Measurements from ENCODE around the gene RPS6KA3. TPM values are rescaled to one million over a fixed set of nuclear protein-coding genes. Genes with fewer than 3 reads are reported as not detected.

RPS6KA3 gene
- total RNA-seq, 1 donor from 2014 or later, result 55.3 TPM

DNA sequence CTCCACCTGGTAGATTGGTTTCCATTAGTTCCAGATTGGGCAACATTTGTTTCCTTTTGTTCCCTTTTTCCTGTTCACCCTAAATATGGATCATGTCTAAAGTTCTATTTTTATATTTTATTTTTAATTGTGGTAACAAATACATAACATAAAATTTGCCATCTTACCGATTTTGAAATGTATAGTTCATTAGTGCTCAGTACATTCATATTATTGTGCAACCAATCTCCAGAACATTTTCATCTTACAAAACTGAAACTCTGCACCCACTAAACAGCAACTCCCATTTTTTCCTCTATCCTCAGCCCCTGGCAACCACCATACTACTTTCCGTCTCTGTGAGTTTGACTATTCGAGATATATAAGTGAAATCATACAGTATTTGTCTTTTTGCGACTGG lies 14.2 kb upstream of the RPS6KA3 start:
- H3K27ac Mint-ChIP-seq, result no peak overlapping the region
- H3K27me3 Mint-ChIP-seq (ENCODE audit: low read depth), result peaks cover 20% of the 10 kb centered on the region
- intact Hi-C loops (cut with micrococcal nuclease), result no loop called here
- no peak overlapping the region for H3K4me3 Mint-ChIP-seq (ENCODE audit: low read depth)
- no peaks in the 10 kb centered on the region for H3K4me1 Mint-ChIP-seq (ENCODE audit: low read depth)
- DNase-seq (ENCODE audit: low spot score), result no peak
- H3K36me3 Mint-ChIP-seq (ENCODE audit: low read depth), result no peaks in the 10 kb centered on the region
- H3K9me3 Mint-ChIP-seq, result no peaks in the 10 kb centered on the region

- Mint-ChIP-seq H3K27me3 (ENCODE audit: low read depth) (peaks cover 36% of the 10 kb centered on the region), H3K36me3 (ENCODE audit: low read depth) (no peaks in the 10 kb centered on the region), H3K4me1 (ENCODE audit: low read depth) (no peaks in the 10 kb centered on the region), H3K27ac (no peak overlapping the region), H3K9me3 (no peaks in the 10 kb centered on the region), H3K4me3 (ENCODE audit: low read depth) (no peak overlapping the region)
- intact Hi-C loops (cut with micrococcal nuclease), result no loop called here
- no peak for DNase-seq (ENCODE audit: low spot score)
These were observed 7.4 kb upstream of the RPS6KA3 start for GRCh38 chrX:20274121-20274520.

- intact Hi-C loops (cut with micrococcal nuclease), result no loop called here
- H3K36me3 Mint-ChIP-seq (ENCODE audit: low read depth), result no peaks in the 10 kb centered on the region
- no peaks in the 10 kb centered on the region for H3K4me1 Mint-ChIP-seq (ENCODE audit: low read depth)
- H3K4me3 Mint-ChIP-seq (ENCODE audit: low read depth), result no peak overlapping the region
- peaks cover 31% of the 10 kb centered on the region for H3K27me3 Mint-ChIP-seq (ENCODE audit: low read depth)
- no peak for DNase-seq (ENCODE audit: low spot score)
- no peak overlapping the region for H3K27ac Mint-ChIP-seq
- no peaks in the 10 kb centered on the region for H3K9me3 Mint-ChIP-seq
These were observed 5.0 kb upstream of the RPS6KA3 start for GRCh38 chrX:20271730-20272129.

DNA sequence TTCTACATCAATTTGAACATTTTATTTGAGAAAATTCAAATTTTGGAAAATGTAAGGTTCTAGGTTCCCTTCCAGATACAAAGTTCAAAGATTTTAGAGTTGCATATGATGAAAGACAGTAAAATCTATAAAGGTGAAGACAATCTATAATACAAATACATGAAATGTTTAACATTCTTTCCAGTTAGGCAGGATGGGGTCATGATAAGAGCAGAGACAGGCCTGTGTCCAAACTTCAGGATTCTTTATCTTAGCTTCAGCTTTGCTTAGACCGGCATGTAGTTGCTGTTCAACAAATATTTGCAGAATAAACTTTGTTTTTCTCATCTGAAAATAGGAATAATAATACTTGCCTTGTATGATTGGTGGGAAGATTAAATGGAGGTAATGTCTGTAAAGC lies 4.5 kb upstream of the RPS6KA3 start:
- no peak overlapping the region for H3K4me3 Mint-ChIP-seq (ENCODE audit: low read depth)

GRCh38 chrX:20270562-20270890 lies 3.8 kb upstream of the RPS6KA3 start:
- Mint-ChIP-seq H3K4me1 (ENCODE audit: low read depth) (no peaks in the 10 kb centered on the region), H3K36me3 (ENCODE audit: low read depth) (no peaks in the 10 kb centered on the region), H3K9me3 (no peaks in the 10 kb centered on the region), H3K27me3 (ENCODE audit: low read depth) (peaks cover 19% of the 10 kb centered on the region), H3K27ac (no peak overlapping the region), H3K4me3 (ENCODE audit: low read depth) (no peak overlapping the region)
- intact Hi-C loops (cut with micrococcal nuclease), result no loop called here
- no peak for DNase-seq (ENCODE audit: low spot score)

More for the DNA sequence above, 4.5 kb upstream of the RPS6KA3 start:
- Mint-ChIP-seq H3K27ac (no peak overlapping the region), H3K4me1 (ENCODE audit: low read depth) (no peaks in the 10 kb centered on the region), H3K36me3 (ENCODE audit: low read depth) (no peaks in the 10 kb centered on the region), H3K27me3 (ENCODE audit: low read depth) (peaks cover 26% of the 10 kb centered on the region), H3K9me3 (no peaks in the 10 kb centered on the region)
- intact Hi-C loops (cut with micrococcal nuclease), result no loop called here
- DNase-seq (ENCODE audit: low spot score), result no peak

- Mint-ChIP-seq H3K4me3 (ENCODE audit: low read depth) (no peak overlapping the region), H3K27me3 (ENCODE audit: low read depth) (peaks cover 18% of the 10 kb centered on the region), H3K36me3 (ENCODE audit: low read depth) (peaks cover under 1% of the 10 kb centered on the region), H3K4me1 (ENCODE audit: low read depth) (peaks cover under 1% of the 10 kb centered on the region), H3K9me3 (no peaks in the 10 kb centered on the region), H3K27ac (no peak overlapping the region)
- intact Hi-C loops (cut with micrococcal nuclease), result loop anchor here (5.0 kb wide), 2 partner anchors 128 to 247 kb away; partner anchors contain the start of gene EIF1AX
- no peak for DNase-seq (ENCODE audit: low spot score)
These were observed 3.3 kb upstream of the RPS6KA3 start for GRCh38 chrX:20269848-20270561.

- Mint-ChIP-seq H3K36me3 (ENCODE audit: low read depth) (peaks cover 6% of the 10 kb centered on the region), H3K4me1 (ENCODE audit: low read depth) (peaks cover 12% of the 10 kb centered on the region), H3K27me3 (ENCODE audit: low read depth) (peaks cover 13% of the 10 kb centered on the region), H3K27ac (no peak overlapping the region), H3K9me3 (no peaks in the 10 kb centered on the region), H3K4me3 (ENCODE audit: low read depth) (peak overlapping the region; percentile 82)
- no peak for DNase-seq (ENCODE audit: low spot score)
- intact Hi-C loops (cut with micrococcal nuclease), result loop anchor here (2.0 to 5.0 kb wide), 3 partner anchors 126 to 249 kb away; partner anchors contain the start of gene EIF1AX
These were observed 1.4 kb upstream of the RPS6KA3 start for GRCh38 chrX:20267931-20268701.

GRCh38 chrX:20267607-20267930 lies 860 bp upstream of the RPS6KA3 start:
- DNase-seq (ENCODE audit: low spot score), result no peak
- H3K9me3 Mint-ChIP-seq, result no peaks in the 10 kb centered on the region
- intact Hi-C loops (cut with micrococcal nuclease), result loop anchor here (2.0 to 5.0 kb wide), 3 partner anchors 125 to 250 kb away; partner anchors contain the start of gene EIF1AX
- peak overlapping the region; percentile 76 for H3K27ac Mint-ChIP-seq
- H3K27me3 Mint-ChIP-seq (ENCODE audit: low read depth), result peaks cover 13% of the 10 kb centered on the region
- H3K36me3 Mint-ChIP-seq (ENCODE audit: low read depth), result peaks cover 6% of the 10 kb centered on the region
- H3K4me1 Mint-ChIP-seq (ENCODE audit: low read depth), result peaks cover 14% of the 10 kb centered on the region
- H3K4me3 Mint-ChIP-seq (ENCODE audit: low read depth), result peak overlapping the region; percentile 82

DNA sequence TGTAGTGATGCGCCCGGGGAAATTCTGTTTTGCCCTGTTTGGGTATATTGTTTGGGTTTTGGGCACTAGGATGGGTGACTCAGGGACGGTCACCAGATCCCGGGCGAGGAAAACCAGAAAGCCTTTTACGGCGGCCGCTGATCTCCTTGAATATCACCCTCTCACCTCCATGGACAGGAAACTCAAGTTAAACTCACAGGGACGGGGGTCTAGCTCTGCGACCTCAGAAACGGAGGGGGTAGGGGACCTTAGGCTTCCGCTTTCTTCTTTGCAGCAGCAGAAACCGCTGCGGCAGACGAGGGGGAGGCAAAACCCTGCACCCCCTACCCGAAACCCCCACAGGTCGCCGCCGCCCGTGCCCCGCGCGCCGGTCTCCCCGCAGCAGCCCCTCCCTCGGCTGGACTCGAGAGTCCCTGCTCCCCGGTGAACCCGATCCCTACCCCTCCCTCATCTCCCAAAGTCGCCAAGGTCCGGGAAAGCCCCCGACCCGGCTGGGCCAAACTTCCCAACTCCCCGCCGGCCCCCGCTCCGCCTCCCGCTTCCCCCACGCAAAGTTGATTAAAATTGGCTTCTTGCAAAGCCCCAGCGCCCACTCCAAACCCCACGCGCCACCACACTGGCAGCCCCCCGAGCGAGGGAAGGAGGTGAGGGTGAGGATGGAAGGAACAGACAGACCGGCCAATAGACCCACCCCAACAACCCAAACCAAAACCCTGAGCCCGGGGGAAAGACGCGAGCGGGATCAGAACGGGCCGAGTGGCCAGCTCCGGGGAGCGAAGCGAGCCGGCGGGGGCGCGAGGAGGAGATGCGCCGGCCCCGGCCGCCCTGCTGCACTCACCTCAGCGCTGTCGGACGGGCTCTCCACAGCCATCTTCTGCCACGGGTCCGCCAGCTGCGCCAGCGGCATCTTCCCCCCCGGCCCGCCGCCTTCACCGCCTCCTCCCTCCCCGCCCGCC lies 705 bp downstream of the RPS6KA3 start:
- Mint-ChIP-seq H3K9me3 (no peaks in the 10 kb centered on the region), H3K27ac (peak overlapping the region; percentile 99), H3K36me3 (ENCODE audit: low read depth) (peaks cover 6% of the 10 kb centered on the region), H3K27me3 (ENCODE audit: low read depth) (peaks cover 4% of the 10 kb centered on the region), H3K4me3 (ENCODE audit: low read depth) (peak overlapping the region; percentile 95), H3K4me1 (ENCODE audit: low read depth) (peaks cover 21% of the 10 kb centered on the region)
- peak; percentile 11 for DNase-seq (ENCODE audit: low spot score)
- intact Hi-C loops (cut with micrococcal nuclease), result loop anchor here (2.0 to 5.0 kb wide), 5 partner anchors 117 to 251 kb away; partner anchors contain the start of gene EIF1AX

DNA sequence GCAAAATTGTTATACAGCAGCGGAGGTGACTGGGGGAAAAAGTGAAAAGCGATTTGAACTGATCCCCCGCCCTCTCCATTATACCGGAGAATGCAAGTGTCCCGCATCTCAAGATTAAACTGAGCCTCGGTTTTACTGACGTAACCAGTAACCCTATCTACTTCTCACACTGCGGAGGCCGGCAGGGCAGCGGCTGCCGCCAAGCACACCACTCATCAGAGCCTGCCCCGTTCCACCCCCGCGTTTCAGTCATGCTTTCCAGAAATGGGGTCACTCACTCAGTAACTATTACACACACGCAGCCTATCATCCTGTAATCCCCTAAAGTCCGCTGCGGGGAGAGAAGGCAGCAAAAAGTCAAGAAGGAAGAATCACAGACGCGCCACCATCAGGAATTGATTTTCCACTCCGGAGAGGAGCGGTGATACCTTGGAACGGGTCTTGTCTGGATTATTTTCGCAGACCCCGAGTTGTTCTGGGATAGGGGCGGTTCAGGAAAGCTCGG lies 1.4 kb downstream of the RPS6KA3 start:
- Mint-ChIP-seq H3K36me3 (ENCODE audit: low read depth) (peaks cover 8% of the 10 kb centered on the region), H3K27ac (peak overlapping the region; percentile 99), H3K9me3 (no peaks in the 10 kb centered on the region), H3K4me1 (ENCODE audit: low read depth) (peaks cover 25% of the 10 kb centered on the region), H3K27me3 (ENCODE audit: low read depth) (peaks cover 4% of the 10 kb centered on the region), H3K4me3 (ENCODE audit: low read depth) (peak overlapping the region; percentile 95)
- intact Hi-C loops (cut with micrococcal nuclease), result loop anchor here (2.0 to 5.0 kb wide), 4 partner anchors 118 to 252 kb away; partner anchors contain the start of gene EIF1AX
- DNase-seq (ENCODE audit: low spot score), result peak; percentile 37

- H3K27ac Mint-ChIP-seq, result peak overlapping the region; percentile 59
- peaks cover 30% of the 10 kb centered on the region for H3K4me1 Mint-ChIP-seq (ENCODE audit: low read depth)
- intact Hi-C loops (cut with micrococcal nuclease), result loop anchor here (5.0 kb wide), 1 partner anchor 36 kb away; no protein-coding TSS in a partner anchor
- peak overlapping the region; percentile 77 for H3K4me3 Mint-ChIP-seq (ENCODE audit: low read depth)
- DNase-seq (ENCODE audit: low spot score), result no peak
- H3K9me3 Mint-ChIP-seq, result no peaks in the 10 kb centered on the region
- H3K27me3 Mint-ChIP-seq (ENCODE audit: low read depth), result no peaks in the 10 kb centered on the region
- H3K36me3 Mint-ChIP-seq (ENCODE audit: low read depth), result peaks cover 9% of the 10 kb centered on the region
These were observed 3.2 kb downstream of the RPS6KA3 start for GRCh38 chrX:20263474-20263873.

- no peak overlapping the region for H3K27ac Mint-ChIP-seq
- H3K4me1 Mint-ChIP-seq (ENCODE audit: low read depth), result peaks cover 37% of the 10 kb centered on the region
- no peaks in the 10 kb centered on the region for H3K27me3 Mint-ChIP-seq (ENCODE audit: low read depth)
- H3K36me3 Mint-ChIP-seq (ENCODE audit: low read depth), result peaks cover 13% of the 10 kb centered on the region
- intact Hi-C loops (cut with micrococcal nuclease), result loop anchor here (5.0 kb wide), 1 partner anchor 34 kb away; no protein-coding TSS in a partner anchor
- no peaks in the 10 kb centered on the region for H3K9me3 Mint-ChIP-seq
- no peak overlapping the region for H3K4me3 Mint-ChIP-seq (ENCODE audit: low read depth)
- no peak for DNase-seq (ENCODE audit: low spot score)
These were observed 5.8 kb downstream of the RPS6KA3 start for GRCh38 chrX:20260885-20261284.
